Activated CD4-positive, alpha-beta T cell treated with anti-CD3 and anti-CD28 coated beads, Interleukin-10, Interleukin-2, amounts not matched to agents 100 ng/mL and 50 ng/mL, durations not matched to agents 16 hours and 8 hours (primary cell): Measurements from ENCODE around the gene ANKRD27.

Experiments
- DNase-seq: peaks from one replicate; pipeline ENCODE4 v3.0.0-alpha.2; 2020

ANKRD27 gene

GRCh38 chr19:32651729-32652140 is 23.2 kb downstream of the ANKRD27 start:
- no peak for DNase-seq

- no peak for DNase-seq
These were observed 24.3 kb downstream of the ANKRD27 start for GRCh38 chr19:32650671-32651070.

- no peak for DNase-seq
These were observed 25.2 kb downstream of the ANKRD27 start for GRCh38 chr19:32649751-32650150.

GRCh38 chr19:32647361-32647760 is 27.6 kb downstream of the ANKRD27 start:
- DNase-seq, result no peak

GRCh38 chr19:32646556-32646955 is 28.4 kb downstream of the ANKRD27 start:
- DNase-seq, result peak; percentile 68

GRCh38 chr19:32642771-32643170 is 32.2 kb downstream of the ANKRD27 start:
- DNase-seq, result peak; percentile 59

- DNase-seq, result no peak
These were observed 36.4 kb downstream of the ANKRD27 start for GRCh38 chr19:32638625-32639024.

GRCh38 chr19:32637480-32637879 is 37.5 kb downstream of the ANKRD27 start:
- no peak for DNase-seq

- DNase-seq, result no peak
These were observed 43.6 kb downstream of the ANKRD27 start for GRCh38 chr19:32631381-32631780.

GRCh38 chr19:32630338-32630737 is 44.6 kb downstream of the ANKRD27 start:
- no peak for DNase-seq

GRCh38 chr19:32627714-32628270 is 47.2 kb downstream of the ANKRD27 start:
- no peak for DNase-seq

- no peak for DNase-seq
These were observed 48.0 kb downstream of the ANKRD27 start for GRCh38 chr19:32626969-32627368.

GRCh38 chr19:32624410-32624809 is 50.6 kb downstream of the ANKRD27 start:
- no peak for DNase-seq

- DNase-seq, result no peak
These were observed 53.0 kb downstream of the ANKRD27 start for GRCh38 chr19:32622002-32622401.

GRCh38 chr19:32619051-32619685 is 55.8 kb downstream of the ANKRD27 start:
- no peak for DNase-seq

GRCh38 chr19:32615569-32615968 is 59.4 kb downstream of the ANKRD27 start:
- no peak for DNase-seq

- no peak for DNase-seq
These were observed 60.1 kb downstream of the ANKRD27 start for GRCh38 chr19:32614916-32615315.

GRCh38 chr19:32613008-32613407 is 62.0 kb downstream of the ANKRD27 start:
- DNase-seq, result no peak

GRCh38 chr19:32611161-32611560 is 63.8 kb downstream of the ANKRD27 start:
- DNase-seq, result no peak

- no peak for DNase-seq
These were observed 67.5 kb downstream of the ANKRD27 start for GRCh38 chr19:32607479-32607878.

- no peak for DNase-seq
These were observed 68.7 kb downstream of the ANKRD27 start for GRCh38 chr19:32606289-32606688.

GRCh38 chr19:32605544-32605943 is 69.4 kb downstream of the ANKRD27 start:
- no peak for DNase-seq

- no peak for DNase-seq
These were observed 71.0 kb downstream of the ANKRD27 start for GRCh38 chr19:32603961-32604360.

GRCh38 chr19:32599736-32600157 is 75.2 kb downstream of the ANKRD27 start:
- DNase-seq, result peak; percentile 69

GRCh38 chr19:32599258-32599657 is 75.7 kb downstream of the ANKRD27 start:
- DNase-seq, result no peak
